Liver (tissue), 3 donors: ENCODE measurements around the gene MYO3B.

Experiments used
- CTCF ChIP-seq: fragments of 150-350 bp; IDR thresholded peaks from 2 replicates; pipeline ENCODE4 v1.5.1; 2017; ENCODE audit warnings: improper control_type of control experiment, low read depth, low read length; ENCODE audit not compliant: missing input control
- FOXA1 ChIP-seq: IDR thresholded peaks from 2 replicates; pipeline ENCODE4 v1.6.1; 2016; ENCODE audit warnings: antibody characterized with exemption
- GABPA ChIP-seq, 2 donors: IDR thresholded peaks in 1 of 2; conservative IDR thresholded peaks in 1 of 2; 2 replicates each; pipeline ENCODE4 v1.6.1; 2016; ENCODE audit warnings: antibody characterized with exemption in 2 of 2, mild to moderate bottlenecking in 1 of 2, moderate library complexity in 1 of 2
- JUND ChIP-seq, 2 donors: IDR thresholded peaks; 2 replicates each; pipeline ENCODE4 v1.6.1; 2016; ENCODE audit warnings: antibody characterized with exemption in 2 of 2
- MAX ChIP-seq: IDR thresholded peaks from 2 replicates; pipeline ENCODE4 v1.6.1; 2016; ENCODE audit warnings: antibody characterized with exemption
- NR2F2 ChIP-seq: IDR thresholded peaks from 2 replicates; pipeline ENCODE4 v1.6.1; 2016; ENCODE audit warnings: antibody characterized with exemption
- RAD21 ChIP-seq, 2 donors: IDR thresholded peaks; 2 replicates each; pipeline ENCODE4 v1.6.1; 2016; ENCODE audit warnings: antibody characterized with exemption in 2 of 2, mild to moderate bottlenecking in 2 of 2
- SP1 ChIP-seq: IDR thresholded peaks from 2 replicates; pipeline ENCODE4 v1.6.1; 2018; ENCODE audit warnings: antibody characterized with exemption, mild to moderate bottlenecking
- TAF1 ChIP-seq: conservative IDR thresholded peaks from 2 replicates; pipeline ENCODE4 v1.6.1; 2016; ENCODE audit warnings: antibody characterized with exemption, mild to moderate bottlenecking
- YY1 ChIP-seq: IDR thresholded peaks from 2 replicates; pipeline ENCODE4 v1.6.1; 2016; ENCODE audit warnings: antibody characterized with exemption, mild to moderate bottlenecking
- ZBTB33 ChIP-seq: IDR thresholded peaks from 2 replicates; pipeline ENCODE4 v1.6.1; 2016; ENCODE audit warnings: antibody characterized with exemption
- TF ChIP-seq, protein P1 (sequence below): IDR thresholded peaks from 2 replicates; pipeline ENCODE4 v1.6.1; 2016; ENCODE audit warnings: antibody characterized with exemption, mild to moderate bottlenecking
- TF ChIP-seq, protein P2 (sequence below): IDR thresholded peaks from 2 replicates; pipeline ENCODE4 v1.6.1; 2016; ENCODE audit warnings: antibody characterized with exemption
- donor health status: healthy.
- donor health status: healthy.

DNA sequence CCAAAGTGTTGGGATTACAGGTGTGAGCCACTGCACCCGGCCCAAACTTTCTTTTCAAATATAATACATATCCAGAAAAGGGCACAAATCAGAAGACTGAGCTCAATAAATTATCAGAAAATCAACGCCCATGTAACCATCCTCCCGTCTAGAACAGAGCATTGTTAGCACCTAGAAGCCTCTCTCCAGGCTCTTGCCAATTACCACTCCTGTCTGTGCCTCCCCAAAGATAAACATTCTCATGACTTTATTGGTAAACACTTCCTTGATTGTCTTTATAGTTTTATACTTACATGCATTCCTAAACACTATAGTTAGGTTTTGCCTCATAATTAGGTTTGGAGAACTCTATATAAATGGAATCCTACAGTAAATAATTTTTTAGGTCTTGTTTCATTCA is 478.7 kb downstream of the MYO3B start:
- TF ChIP-seq, protein P1, sequence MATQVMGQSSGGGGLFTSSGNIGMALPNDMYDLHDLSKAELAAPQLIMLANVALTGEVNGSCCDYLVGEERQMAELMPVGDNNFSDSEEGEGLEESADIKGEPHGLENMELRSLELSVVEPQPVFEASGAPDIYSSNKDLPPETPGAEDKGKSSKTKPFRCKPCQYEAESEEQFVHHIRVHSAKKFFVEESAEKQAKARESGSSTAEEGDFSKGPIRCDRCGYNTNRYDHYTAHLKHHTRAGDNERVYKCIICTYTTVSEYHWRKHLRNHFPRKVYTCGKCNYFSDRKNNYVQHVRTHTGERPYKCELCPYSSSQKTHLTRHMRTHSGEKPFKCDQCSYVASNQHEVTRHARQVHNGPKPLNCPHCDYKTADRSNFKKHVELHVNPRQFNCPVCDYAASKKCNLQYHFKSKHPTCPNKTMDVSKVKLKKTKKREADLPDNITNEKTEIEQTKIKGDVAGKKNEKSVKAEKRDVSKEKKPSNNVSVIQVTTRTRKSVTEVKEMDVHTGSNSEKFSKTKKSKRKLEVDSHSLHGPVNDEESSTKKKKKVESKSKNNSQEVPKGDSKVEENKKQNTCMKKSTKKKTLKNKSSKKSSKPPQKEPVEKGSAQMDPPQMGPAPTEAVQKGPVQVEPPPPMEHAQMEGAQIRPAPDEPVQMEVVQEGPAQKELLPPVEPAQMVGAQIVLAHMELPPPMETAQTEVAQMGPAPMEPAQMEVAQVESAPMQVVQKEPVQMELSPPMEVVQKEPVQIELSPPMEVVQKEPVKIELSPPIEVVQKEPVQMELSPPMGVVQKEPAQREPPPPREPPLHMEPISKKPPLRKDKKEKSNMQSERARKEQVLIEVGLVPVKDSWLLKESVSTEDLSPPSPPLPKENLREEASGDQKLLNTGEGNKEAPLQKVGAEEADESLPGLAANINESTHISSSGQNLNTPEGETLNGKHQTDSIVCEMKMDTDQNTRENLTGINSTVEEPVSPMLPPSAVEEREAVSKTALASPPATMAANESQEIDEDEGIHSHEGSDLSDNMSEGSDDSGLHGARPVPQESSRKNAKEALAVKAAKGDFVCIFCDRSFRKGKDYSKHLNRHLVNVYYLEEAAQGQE = no peak
- TF ChIP-seq ZBTB33 = no peak
- no peak for TF ChIP-seq CTCF
- no peak for TF ChIP-seq TAF1
- TF ChIP-seq, protein P2, sequence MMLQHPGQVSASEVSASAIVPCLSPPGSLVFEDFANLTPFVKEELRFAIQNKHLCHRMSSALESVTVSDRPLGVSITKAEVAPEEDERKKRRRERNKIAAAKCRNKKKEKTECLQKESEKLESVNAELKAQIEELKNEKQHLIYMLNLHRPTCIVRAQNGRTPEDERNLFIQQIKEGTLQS = no peak
- no peak for TF ChIP-seq MAX
- TF ChIP-seq YY1 = no peak
- TF ChIP-seq SP1 = no peak
- TF ChIP-seq JUND (IDR thresholded peaks at IDR 0.05) = no peak
- no peak for TF ChIP-seq RAD21 (IDR thresholded peaks at IDR 0.05)
- TF ChIP-seq FOXA1 = no peak
- no peak for TF ChIP-seq GABPA (IDR thresholded peaks at IDR 0.05 in 1 of 2, conservative IDR thresholded peaks at IDR 0.05 in 1 of 2)
- no peak for TF ChIP-seq NR2F2
